ENCODE data around the gene RNF187. TPM values are rescaled to one million over a fixed set of nuclear protein-coding genes. Genes with fewer than 3 reads are reported as not detected.

The RNF187 gene
- total and polyA plus RNA-seq, 2 donors from 2014 or later = 85.2 to 137 TPM

DNA sequence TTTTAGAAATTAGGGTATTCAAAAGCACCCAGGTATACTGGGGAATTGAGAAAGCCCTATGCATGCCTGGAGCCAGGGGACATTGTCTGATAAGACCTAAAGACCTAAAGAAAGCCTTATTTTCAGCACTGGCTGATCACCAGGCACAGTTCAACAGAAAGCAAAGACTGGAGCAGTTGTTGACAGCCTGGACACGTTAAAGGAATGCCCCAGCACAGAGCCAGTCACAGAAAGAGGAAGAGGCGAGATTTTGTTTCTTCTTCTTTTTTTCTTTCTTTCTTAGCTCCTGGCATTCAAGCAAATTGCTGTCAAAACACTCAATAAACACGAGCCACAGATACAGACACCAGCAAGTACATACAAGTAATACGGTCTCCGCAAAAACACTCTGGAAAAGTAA, 40.4 kb downstream of the RNF187 start:
- Histone ChIP-seq H3K27ac (ENCODE audit: low read depth in 2 of 2, low read length in 2 of 2) (no peak overlapping the region), H3K4me3 (ENCODE audit: low read length in 3 of 3) (no peak overlapping the region), H3K9me3 (ENCODE audit: control insufficient read depth in 2 of 3, insufficient read depth in 1 of 3, low read length in 3 of 3) (no peaks in the 10 kb centered on the region), H3K4me1 (ENCODE audit: control insufficient read depth in 2 of 3, insufficient read depth in 2 of 3, low read depth in 1 of 3, low read length in 3 of 3) (no peaks in the 10 kb centered on the region), H3K36me3 (ENCODE audit: control insufficient read depth in 2 of 3, insufficient read depth in 3 of 3, low read length in 3 of 3) (no peaks in the 10 kb centered on the region), H3K27me3 (ENCODE audit: control insufficient read depth, insufficient read depth, low read length) (no peaks in the 10 kb centered on the region), H3K9ac (ENCODE audit: low read length in 3 of 3) (no peak overlapping the region)
- no peak for FAIRE-seq
- TF ChIP-seq, protein P1, sequence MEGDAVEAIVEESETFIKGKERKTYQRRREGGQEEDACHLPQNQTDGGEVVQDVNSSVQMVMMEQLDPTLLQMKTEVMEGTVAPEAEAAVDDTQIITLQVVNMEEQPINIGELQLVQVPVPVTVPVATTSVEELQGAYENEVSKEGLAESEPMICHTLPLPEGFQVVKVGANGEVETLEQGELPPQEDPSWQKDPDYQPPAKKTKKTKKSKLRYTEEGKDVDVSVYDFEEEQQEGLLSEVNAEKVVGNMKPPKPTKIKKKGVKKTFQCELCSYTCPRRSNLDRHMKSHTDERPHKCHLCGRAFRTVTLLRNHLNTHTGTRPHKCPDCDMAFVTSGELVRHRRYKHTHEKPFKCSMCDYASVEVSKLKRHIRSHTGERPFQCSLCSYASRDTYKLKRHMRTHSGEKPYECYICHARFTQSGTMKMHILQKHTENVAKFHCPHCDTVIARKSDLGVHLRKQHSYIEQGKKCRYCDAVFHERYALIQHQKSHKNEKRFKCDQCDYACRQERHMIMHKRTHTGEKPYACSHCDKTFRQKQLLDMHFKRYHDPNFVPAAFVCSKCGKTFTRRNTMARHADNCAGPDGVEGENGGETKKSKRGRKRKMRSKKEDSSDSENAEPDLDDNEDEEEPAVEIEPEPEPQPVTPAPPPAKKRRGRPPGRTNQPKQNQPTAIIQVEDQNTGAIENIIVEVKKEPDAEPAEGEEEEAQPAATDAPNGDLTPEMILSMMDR (IDR thresholded peaks at IDR 0.05; ENCODE audit: borderline replicate concordance, extremely low read depth, insufficient read depth) = no peak
- no peak for DNase-seq
- intact Hi-C loops (cut with DNase I) = no loop called here

DNA sequence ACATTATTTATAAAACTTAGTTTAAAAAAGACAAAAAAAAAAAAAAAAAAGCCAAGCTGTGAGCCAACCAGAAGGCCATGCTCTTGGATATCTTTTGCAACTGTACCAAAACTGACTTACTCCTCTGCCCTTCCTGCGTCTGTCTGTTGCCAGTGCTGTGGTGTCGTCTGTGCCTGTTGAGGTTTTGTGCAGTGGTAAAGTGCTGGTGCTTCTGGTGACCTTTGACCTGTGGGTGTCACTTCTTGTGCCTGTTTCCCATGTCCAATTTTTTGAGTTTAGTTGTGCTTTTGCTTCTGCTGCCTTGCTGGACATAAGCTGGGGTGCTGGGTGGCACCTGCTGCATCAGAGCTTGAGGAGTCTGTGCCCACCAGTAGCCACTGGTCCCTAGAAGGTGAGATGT, 41.4 kb downstream of the RNF187 start:
- no peak for DNase-seq
- intact Hi-C loops (cut with DNase I) = no loop called here
- no peak overlapping the region for H3K9ac ChIP-seq (ENCODE audit: low read length in 3 of 3)
- H3K4me1 ChIP-seq (ENCODE audit: control insufficient read depth in 2 of 3, insufficient read depth in 2 of 3, low read depth in 1 of 3, low read length in 3 of 3) = no peaks in the 10 kb centered on the region
- H3K9me3 ChIP-seq (ENCODE audit: control insufficient read depth in 2 of 3, insufficient read depth in 1 of 3, low read length in 3 of 3) = no peaks in the 10 kb centered on the region
- no peak overlapping the region for H3K27ac ChIP-seq (ENCODE audit: low read depth in 2 of 2, low read length in 2 of 2)
- no peak overlapping the region for H3K4me3 ChIP-seq (ENCODE audit: low read length in 3 of 3)
- TF ChIP-seq, protein P1 (IDR thresholded peaks at IDR 0.05; ENCODE audit: borderline replicate concordance, extremely low read depth, insufficient read depth) = no peak
- no peaks in the 10 kb centered on the region for H3K36me3 ChIP-seq (ENCODE audit: control insufficient read depth in 2 of 3, insufficient read depth in 3 of 3, low read length in 3 of 3)
- FAIRE-seq = no peak
- H3K27me3 ChIP-seq (ENCODE audit: control insufficient read depth, insufficient read depth, low read length) = no peaks in the 10 kb centered on the region

DNA sequence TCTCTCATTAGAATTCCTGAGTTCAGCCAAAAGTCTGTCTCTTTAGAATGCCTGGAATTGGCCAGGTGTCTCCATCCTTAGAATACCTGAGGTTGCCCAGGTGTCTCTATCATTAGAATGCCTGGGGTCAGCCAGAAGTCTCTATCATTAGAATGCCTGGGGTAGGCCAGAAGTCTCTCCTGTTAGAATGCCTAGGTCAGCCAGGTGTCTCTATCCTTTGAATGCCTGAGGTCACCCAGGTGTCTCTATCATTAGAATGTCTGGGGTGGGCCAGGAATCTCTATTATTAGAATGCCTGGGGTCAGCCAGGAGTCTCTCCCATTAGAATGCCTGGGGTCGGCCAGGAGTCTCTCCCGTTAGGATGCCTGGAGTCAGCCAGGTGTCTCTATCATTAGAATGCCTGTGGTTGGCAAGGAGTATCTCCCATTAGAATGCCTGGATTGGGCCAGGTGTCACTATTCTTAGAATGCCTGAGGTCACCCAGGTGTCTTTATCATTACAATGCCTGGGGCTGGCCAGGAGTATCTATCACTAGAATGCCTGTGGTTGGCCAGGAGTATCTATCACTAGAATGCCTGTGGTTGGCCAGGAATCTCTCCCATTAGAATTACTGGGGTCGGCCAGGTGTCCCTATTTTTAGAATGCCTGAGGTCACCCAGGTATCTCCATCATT, 43.0 kb downstream of the RNF187 start:
- intact Hi-C loops (cut with DNase I) = no loop called here
- H3K9me3 ChIP-seq (ENCODE audit: control insufficient read depth in 2 of 3, insufficient read depth in 1 of 3, low read length in 3 of 3) = no peaks in the 10 kb centered on the region
- H3K36me3 ChIP-seq (ENCODE audit: control insufficient read depth in 2 of 3, insufficient read depth in 3 of 3, low read length in 3 of 3) = no peaks in the 10 kb centered on the region
- DNase-seq (no peak), FAIRE-seq (no peak)
- no peaks in the 10 kb centered on the region for H3K27me3 ChIP-seq (ENCODE audit: control insufficient read depth, insufficient read depth, low read length)
- no peak overlapping the region for H3K9ac ChIP-seq (ENCODE audit: low read length in 3 of 3)
- H3K27ac ChIP-seq (ENCODE audit: low read depth in 2 of 2, low read length in 2 of 2) = no peak overlapping the region
- H3K4me3 ChIP-seq (ENCODE audit: low read length in 3 of 3) = no peak overlapping the region
- TF ChIP-seq, protein P1 (IDR thresholded peaks at IDR 0.05; ENCODE audit: borderline replicate concordance, extremely low read depth, insufficient read depth) = no peak
- H3K4me1 ChIP-seq (ENCODE audit: control insufficient read depth in 2 of 3, insufficient read depth in 2 of 3, low read depth in 1 of 3, low read length in 3 of 3) = no peaks in the 10 kb centered on the region
